Uterus (tissue), 4 donors: ENCODE results near the gene DCAF8L2. TPM values are rescaled to one million over a fixed set of nuclear protein-coding genes. Genes with fewer than 3 reads are reported as not detected.

ENCODE experiments used
- DNase-seq, 2 donors: peaks; one replicate each; pipeline ENCODE4 v3.0.0-alpha.2; 2019 to 2020
- H3K27ac ChIP-seq, 2 donors: fragments of 200-600 bp; sonication (generic); 1 replicate in 1 of 2; 2 replicates in 1 of 2; pipeline ENCODE4 v1.5.1; 2016 to 2018
- H3K27me3 ChIP-seq, 2 donors: fragments of 200-600 bp; sonication (generic); one replicate each; pipeline ENCODE4 v1.5.1; 2018 to 2019; ENCODE audit warnings: control low read depth in 1 of 2
- H3K36me3 ChIP-seq, 2 donors: fragments of 200-600 bp; sonication (generic); one replicate each; pipeline ENCODE4 v1.5.1; 2019; ENCODE audit warnings: control low read depth in 1 of 2
- H3K4me1 ChIP-seq, 2 donors: fragments of 200-600 bp; sonication (generic); one replicate each; pipeline ENCODE4 v1.5.1; 2018 to 2019; ENCODE audit warnings: control low read depth in 1 of 2
- H3K4me3 ChIP-seq, 2 donors: fragments of 200-600 bp; sonication (generic); 1 replicate in 1 of 2; 2 replicates in 1 of 2; pipeline ENCODE4 v1.5.1; 2018 to 2019; ENCODE audit warnings: mild to moderate bottlenecking in 1 of 2
- H3K9me3 ChIP-seq, 2 donors: fragments of 200-600 bp; sonication (generic); one replicate each; pipeline ENCODE4 v1.5.1; 2019; ENCODE audit warnings: control low read depth in 1 of 2
- POLR2A ChIP-seq, 2 donors: fragments of 450-650 bp; IDR thresholded peaks; one replicate each; pipeline ENCODE4 v1.6.1; 2016; ENCODE audit warnings: antibody characterized with exemption in 2 of 2, mild to moderate bottlenecking in 1 of 2, moderate library complexity in 1 of 2
- intact Hi-C: fragments of 100-400 bp; cut with DNase I; formaldehyde crosslinking; loops from one replicate; pipeline ENCODE4 v1.15.1; 2023; ENCODE audit warnings: low total_unique reads
- total RNA-seq, 4 donors: library from RNA; depleted of rRNA in 3 of 4; stranded (reverse); fragments of >200 nt in 3 of 4; gene quantifications; one replicate each; pipeline versions ENCODE4 v1.1.0 to v1.2.4, GENCODE V29; 2014 to 2023
- TF ChIP-seq, protein P1 (sequence below), 4 experiments: fragments of 200-600 bp in 2 of 4; fragments of 450-650 bp in 2 of 4; sonication (generic) in 2 of 4; IDR thresholded peaks; one replicate each; pipeline ENCODE4 v1.5.1; 2016 to 2019; ENCODE audit warnings: antibody characterized with exemption in 4 of 4, mild to moderate bottlenecking in 2 of 4, moderate library complexity in 1 of 4
- donor health status: DM: yes; HTN: yes; CAD: no.

DCAF8L2 gene
- total RNA-seq, 4 donors from 2014 or later: not detected

DNA sequence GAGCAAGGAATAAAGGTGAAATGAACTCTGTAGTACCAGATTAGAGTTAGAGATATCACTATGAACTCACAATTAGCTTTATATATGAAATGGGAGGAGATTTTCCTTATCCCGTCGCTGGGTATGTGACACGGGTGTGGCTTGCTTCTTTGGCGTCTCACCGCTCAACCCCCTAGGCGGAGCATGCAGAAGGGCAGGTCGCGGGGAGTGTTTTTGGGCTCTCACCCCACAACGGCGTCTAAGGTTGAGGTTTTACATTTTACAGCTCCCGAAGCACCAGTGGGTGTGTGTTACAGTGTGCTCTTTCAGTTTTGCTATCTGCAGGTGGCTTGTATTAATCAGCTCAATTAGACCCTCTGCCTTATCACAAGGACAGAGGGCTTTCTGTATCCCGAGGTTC lies 175.6 kb downstream of the DCAF8L2 start:
- no peaks in the 10 kb centered on the region for H3K4me1 ChIP-seq
- DNase-seq: no peak
- intact Hi-C loops: no loop called here
- no peaks in the 10 kb centered on the region for H3K27me3 ChIP-seq
- no peak overlapping the region for H3K27ac ChIP-seq
- H3K36me3 ChIP-seq: no peaks in the 10 kb centered on the region
- no peaks in the 10 kb centered on the region for H3K9me3 ChIP-seq
- TF ChIP-seq, protein P1, sequence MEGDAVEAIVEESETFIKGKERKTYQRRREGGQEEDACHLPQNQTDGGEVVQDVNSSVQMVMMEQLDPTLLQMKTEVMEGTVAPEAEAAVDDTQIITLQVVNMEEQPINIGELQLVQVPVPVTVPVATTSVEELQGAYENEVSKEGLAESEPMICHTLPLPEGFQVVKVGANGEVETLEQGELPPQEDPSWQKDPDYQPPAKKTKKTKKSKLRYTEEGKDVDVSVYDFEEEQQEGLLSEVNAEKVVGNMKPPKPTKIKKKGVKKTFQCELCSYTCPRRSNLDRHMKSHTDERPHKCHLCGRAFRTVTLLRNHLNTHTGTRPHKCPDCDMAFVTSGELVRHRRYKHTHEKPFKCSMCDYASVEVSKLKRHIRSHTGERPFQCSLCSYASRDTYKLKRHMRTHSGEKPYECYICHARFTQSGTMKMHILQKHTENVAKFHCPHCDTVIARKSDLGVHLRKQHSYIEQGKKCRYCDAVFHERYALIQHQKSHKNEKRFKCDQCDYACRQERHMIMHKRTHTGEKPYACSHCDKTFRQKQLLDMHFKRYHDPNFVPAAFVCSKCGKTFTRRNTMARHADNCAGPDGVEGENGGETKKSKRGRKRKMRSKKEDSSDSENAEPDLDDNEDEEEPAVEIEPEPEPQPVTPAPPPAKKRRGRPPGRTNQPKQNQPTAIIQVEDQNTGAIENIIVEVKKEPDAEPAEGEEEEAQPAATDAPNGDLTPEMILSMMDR (IDR thresholded peaks at IDR 0.05): no peak
- TF ChIP-seq POLR2A (IDR thresholded peaks at IDR 0.05): no peak
- H3K4me3 ChIP-seq: no peak overlapping the region

DNA sequence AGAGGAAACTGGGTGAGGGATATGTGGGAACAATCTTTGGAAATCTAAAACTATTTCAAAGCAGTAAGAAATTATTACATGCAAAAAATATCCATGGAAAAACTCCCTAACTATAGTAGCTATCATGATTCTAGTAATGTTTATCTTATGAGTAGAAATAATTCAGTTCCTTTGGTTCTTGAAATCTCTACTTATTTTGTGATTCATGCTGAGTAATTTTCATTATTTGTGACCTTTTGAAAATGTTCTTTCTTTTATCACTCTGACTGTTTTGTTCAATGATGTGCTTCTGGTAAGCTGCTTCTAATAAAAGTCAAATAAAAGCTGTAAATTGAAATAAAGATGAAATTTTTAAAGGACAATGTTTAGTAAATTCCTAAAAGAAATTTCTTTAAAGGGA lies 177.2 kb downstream of the DCAF8L2 start:
- no peaks in the 10 kb centered on the region for H3K9me3 ChIP-seq
- DNase-seq: no peak
- TF ChIP-seq POLR2A (IDR thresholded peaks at IDR 0.05): no peak
- TF ChIP-seq, protein P1 (IDR thresholded peaks at IDR 0.05): no peak
- intact Hi-C loops: no loop called here
- no peak overlapping the region for H3K4me3 ChIP-seq
- H3K27ac ChIP-seq: no peak overlapping the region
- no peaks in the 10 kb centered on the region for H3K4me1 ChIP-seq
- no peaks in the 10 kb centered on the region for H3K36me3 ChIP-seq
- no peaks in the 10 kb centered on the region for H3K27me3 ChIP-seq

DNA sequence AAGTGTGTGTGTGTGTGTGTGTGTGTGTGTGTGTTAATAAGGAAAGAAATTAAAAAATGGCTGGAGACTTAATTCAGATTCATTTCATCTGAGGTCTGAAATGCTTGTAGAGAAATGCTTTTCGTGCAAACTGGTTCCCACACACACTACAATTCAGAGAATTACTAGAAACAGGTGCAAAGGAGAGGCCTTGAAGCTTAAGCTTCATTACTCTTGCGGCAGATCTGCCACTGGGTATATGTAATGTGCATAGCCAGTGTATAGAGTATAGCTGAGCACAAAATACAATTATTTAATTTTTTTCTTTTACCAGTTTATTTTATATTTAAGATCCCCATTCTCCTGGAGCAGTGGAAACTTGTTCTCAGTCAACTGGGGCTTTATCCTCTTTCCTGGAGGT lies 185.8 kb downstream of the DCAF8L2 start:
- Histone ChIP-seq H3K36me3 (no peaks in the 10 kb centered on the region), H3K4me3 (no peak overlapping the region), H3K9me3 (no peaks in the 10 kb centered on the region), H3K4me1 (no peaks in the 10 kb centered on the region), H3K27ac (no peak overlapping the region), H3K27me3 (no peaks in the 10 kb centered on the region)
- intact Hi-C loops: no loop called here
- TF ChIP-seq, protein P1 (IDR thresholded peaks at IDR 0.05): no peak
- no peak for TF ChIP-seq POLR2A (IDR thresholded peaks at IDR 0.05)
- DNase-seq: no peak

DNA sequence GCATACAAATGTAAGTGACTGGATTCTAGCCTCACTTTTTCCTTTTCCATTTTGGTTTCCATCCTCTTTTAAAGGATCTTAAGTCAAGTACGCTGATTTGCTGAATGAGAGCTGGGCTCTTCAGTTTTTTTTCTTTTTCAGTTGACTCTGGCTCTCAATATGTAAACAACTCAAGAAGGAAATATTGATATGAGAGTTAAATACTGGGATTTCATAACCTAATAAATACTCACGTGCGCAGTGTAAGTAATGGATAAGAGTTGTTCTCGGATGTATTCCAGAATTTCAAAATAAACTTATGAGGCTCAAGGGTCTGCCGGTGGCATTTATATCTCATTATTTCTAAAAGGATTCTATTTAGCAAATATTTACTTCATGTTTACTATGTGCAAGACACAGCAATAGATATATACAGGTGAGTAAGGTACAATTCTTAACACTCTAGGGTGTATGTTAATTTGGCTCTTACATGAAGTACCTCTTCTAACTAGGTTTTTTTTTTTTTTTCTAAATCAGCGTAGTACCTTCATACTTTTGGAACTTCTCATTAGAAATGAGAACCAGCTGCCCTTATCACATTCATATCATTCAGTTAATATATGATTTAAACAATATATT lies 206.6 kb downstream of the DCAF8L2 start:
- H3K4me3 ChIP-seq: no peak overlapping the region
- H3K27me3 ChIP-seq: no peaks in the 10 kb centered on the region
- H3K4me1 ChIP-seq: no peaks in the 10 kb centered on the region
- intact Hi-C loops: no loop called here
- TF ChIP-seq POLR2A (IDR thresholded peaks at IDR 0.05): no peak
- no peaks in the 10 kb centered on the region for H3K9me3 ChIP-seq
- no peak for DNase-seq
- no peaks in the 10 kb centered on the region for H3K36me3 ChIP-seq
- no peak overlapping the region for H3K27ac ChIP-seq

DNA sequence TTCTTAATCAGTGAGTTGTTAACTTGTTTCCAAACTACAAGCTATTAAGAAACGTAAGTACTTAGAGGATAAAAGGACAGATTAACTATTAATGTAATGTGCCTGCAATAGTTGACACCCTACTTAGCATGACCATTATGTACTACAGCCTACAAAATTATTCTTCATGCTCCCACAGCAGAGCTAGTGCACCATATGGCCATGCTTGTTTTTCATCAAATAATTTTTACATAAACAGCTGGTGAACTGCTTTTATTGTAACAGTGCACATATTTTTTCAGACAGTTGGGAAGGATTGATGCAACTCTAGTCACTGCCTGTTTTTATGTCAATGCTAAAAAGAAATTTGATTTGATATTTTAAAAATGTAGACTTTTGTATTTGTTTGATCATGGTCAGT lies 207.4 kb downstream of the DCAF8L2 start:
- DNase-seq: no peak

More for the DNA sequence above, 207.4 kb downstream of the DCAF8L2 start:
- H3K9me3 ChIP-seq: no peaks in the 10 kb centered on the region
- H3K4me3 ChIP-seq: no peak overlapping the region
- no peaks in the 10 kb centered on the region for H3K27me3 ChIP-seq
- H3K36me3 ChIP-seq: no peaks in the 10 kb centered on the region
- H3K4me1 ChIP-seq: no peaks in the 10 kb centered on the region
- no peak overlapping the region for H3K27ac ChIP-seq
- intact Hi-C loops: no loop called here
- TF ChIP-seq POLR2A (IDR thresholded peaks at IDR 0.05): no peak
- TF ChIP-seq, protein P1 (IDR thresholded peaks at IDR 0.05): no peak

Other genes with a start within 250 kb of the DCAF8L2 start
- gene PPP4R3C, start 127.0 kb upstream of the DCAF8L2 start, total RNA-seq: not detected
- gene MAGEB10, start 217.6 kb downstream of the DCAF8L2 start, total RNA-seq: not detected